Heart right ventricle (tissue), 16 donors: ENCODE data around the gene FBXO9. TPM values are rescaled to one million over a fixed set of nuclear protein-coding genes. Genes with fewer than 3 reads are reported as not detected.

Experiments
- ATAC-seq, 8 donors: fragments of 200-7000 bp; cut with Tn5 transposase; one replicate each; pipeline ENCODE4 v1.9.1; 2020; ENCODE audit warnings: mild to moderate bottlenecking in 8 of 8, moderate library complexity in 8 of 8, moderate number of reproducible peaks in 1 of 8
- DNase-seq, 2 donors: peaks; one replicate each; pipeline ENCODE4 v3.0.0-alpha.2; 2020
- H3K27ac ChIP-seq, 10 donors: fragments of 200-600 bp; sonication (generic) in 2 of 10; one replicate each; pipeline versions ENCODE4 v1.5.0 to v1.8.0; 2020 to 2022; ENCODE audit warnings: mild to moderate bottlenecking in 3 of 10
- H3K27me3 ChIP-seq, 7 donors: fragments of 200-600 bp; one replicate each; pipeline ENCODE4 v1.8.0; 2021 to 2022; ENCODE audit warnings: mild to moderate bottlenecking in 2 of 7
- H3K36me3 ChIP-seq, 9 donors: fragments of 200-600 bp; sonication (generic) in 1 of 9; one replicate each; pipeline versions ENCODE4 v1.5.0 to v1.8.0; 2020 to 2022; ENCODE audit warnings: mild to moderate bottlenecking in 2 of 9
- H3K4me1 ChIP-seq, 9 donors: fragments of 200-600 bp; sonication (generic) in 1 of 9; one replicate each; pipeline versions ENCODE4 v1.5.0 to v1.8.0; 2020 to 2022; ENCODE audit warnings: mild to moderate bottlenecking in 4 of 9
- H3K4me3 ChIP-seq, 10 donors: fragments of 200-600 bp; sonication (generic) in 2 of 10; one replicate each; pipeline versions ENCODE4 v1.5.0 to v1.8.0; 2020 to 2022; ENCODE audit warnings: mild to moderate bottlenecking in 7 of 10, moderate library complexity in 2 of 10
- H3K9me3 ChIP-seq, 11 donors: fragments of 200-600 bp in 10 of 11; sonication (generic) in 2 of 11; one replicate each; pipeline versions ENCODE4 v1.5.0 to v1.8.0; 2013 to 2022; ENCODE audit warnings: mild to moderate bottlenecking in 2 of 11, control low read depth in 1 of 11, moderate library complexity in 1 of 11
- WGBS, 2 donors: extraction: QIAGEN DNeasy Blood & Tissue Kit; methylation state at CpG; one replicate each; pipeline ENCODE4 v1.1.7; 2013; ENCODE audit warnings: inconsistent platforms in 1 of 2; 5-methylcytosine and 5-hydroxymethylcytosine counted together
- intact Hi-C, 10 donors: fragments of 100-400 bp; cut with DNase I; formaldehyde crosslinking; loops; one replicate each; pipeline versions ENCODE4 v1.11.1 to v1.14.2; 2022
- polyA plus RNA-seq, 2 donors: library from polyadenylated mRNA; stranded (reverse); fragments of 200-250 nt; gene quantifications; one replicate each; pipeline ENCODE4 v1.2.3, GENCODE V29; 2013
- total RNA-seq, 10 donors: library from RNA; stranded (reverse); fragmentation: NEBNext Ultra II Directional in 3 of 10; extraction: Animal tissue kit (Norgen Biotek cat#: 25700) in 3 of 10; gene quantifications; one replicate each; pipeline versions ENCODE4 v1.2.1 to v1.2.4, GENCODE V29; 2021 to 2023
- TF ChIP-seq, protein P1 (sequence below), 9 donors: fragments of 200-600 bp; sonication (generic) in 2 of 9; IDR thresholded peaks; one replicate each; pipeline versions ENCODE4 v1.5.0 to v1.8.0; 2021 to 2022; ENCODE audit warnings: antibody characterized with exemption in 9 of 9, mild to moderate bottlenecking in 5 of 9, moderate library complexity in 1 of 9
- donor health status: Arrhythmogenic right ventricular cardiomyopathy.
- donor health status: ischemic (EF 13 %, LVEDD 7.1; RV severe dilation, severe dysfunction).
- donor health status: healthy with polysubstance abuse.
- donor health status: DM: no; HTN: yes; CAD: no.
- donor health status: DM: no; HTN: no; CAD: no.
- donor health status: ischemic (EF 25% LVEDD 6.9; RV normal size, moderate dysfunction).
- donor health status: ischemic (EF 25% LVEDD 5.7; RV mildly dilated, moderate dysfunction).
- donor health status: healthy.
- donor health status: DM: yes; HTN: yes; CAD: no.
- donor health status: Ischemic cardiomyopathy.
- donor health status: ischemic (EF 35%, LVEDD 5.7; RV mildly dilated, moderate dysfunction).
- donor health status: nonischemic (EF 11% LVEDD 7.7; RV severe dilation, severe dysfunction).
- donor health status: DM: yes; HTN: yes; CAD: no.
- donor health status: PGD.
- donor health status: ischemic (EF 29% LVEDD 5.4; RV normal size, mild dysfunction).
- donor health status: nonischemic (EF 23%, LVEDD 6.1; RV moderate dilation, normal function).

Gene FBXO9
- total and polyA plus RNA-seq, 12 donors, result 16.8 to 80.8 (median 61.8) TPM

DNA sequence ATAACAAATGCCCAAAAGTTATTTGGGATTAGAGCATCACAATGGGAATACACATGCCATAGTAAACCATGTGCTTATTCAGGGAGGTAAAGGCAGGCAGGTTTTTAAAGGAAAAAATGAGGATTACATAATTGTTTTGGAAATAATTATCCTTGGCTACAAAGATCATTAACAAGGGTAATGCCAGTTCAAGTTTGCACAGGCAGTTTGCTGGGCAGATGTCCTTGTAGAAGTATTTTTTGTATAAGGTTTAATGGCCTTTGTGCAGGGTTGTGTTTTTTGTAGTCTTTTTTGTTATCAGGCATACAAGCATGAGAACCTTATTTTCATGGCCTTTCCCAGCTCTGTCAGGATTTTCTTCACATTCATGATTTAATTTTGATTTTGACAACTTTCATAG is 24.7 kb downstream of the FBXO9 start:
- Histone ChIP-seq H3K4me3 (no peak overlapping the region), H3K36me3 (peaks cover 0 to 100% (median 77%) of the 10 kb centered on the region in 9 donors)
- intact Hi-C loops, result no loop called here

DNA sequence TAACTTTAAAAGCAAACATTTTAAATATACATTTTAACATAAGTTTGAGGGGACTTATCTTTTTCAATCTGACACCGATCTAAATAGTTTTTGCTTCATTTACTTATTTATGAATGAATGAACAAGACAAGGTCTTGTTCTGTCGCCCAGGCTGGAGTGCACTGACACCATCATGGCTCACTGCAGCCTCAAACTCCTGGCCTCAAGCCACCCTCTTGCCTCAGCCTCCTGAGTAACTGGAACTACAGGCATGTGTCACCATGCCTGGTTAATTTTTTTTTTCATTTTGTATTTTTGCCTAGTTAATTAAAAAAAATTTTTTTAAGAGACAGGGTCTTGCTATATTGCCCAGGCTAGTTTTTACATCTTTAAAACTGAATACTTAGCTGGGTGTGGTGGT is 25.4 kb downstream of the FBXO9 start:
- H3K27ac ChIP-seq, result no peak overlapping the region
- TF ChIP-seq, protein P1, sequence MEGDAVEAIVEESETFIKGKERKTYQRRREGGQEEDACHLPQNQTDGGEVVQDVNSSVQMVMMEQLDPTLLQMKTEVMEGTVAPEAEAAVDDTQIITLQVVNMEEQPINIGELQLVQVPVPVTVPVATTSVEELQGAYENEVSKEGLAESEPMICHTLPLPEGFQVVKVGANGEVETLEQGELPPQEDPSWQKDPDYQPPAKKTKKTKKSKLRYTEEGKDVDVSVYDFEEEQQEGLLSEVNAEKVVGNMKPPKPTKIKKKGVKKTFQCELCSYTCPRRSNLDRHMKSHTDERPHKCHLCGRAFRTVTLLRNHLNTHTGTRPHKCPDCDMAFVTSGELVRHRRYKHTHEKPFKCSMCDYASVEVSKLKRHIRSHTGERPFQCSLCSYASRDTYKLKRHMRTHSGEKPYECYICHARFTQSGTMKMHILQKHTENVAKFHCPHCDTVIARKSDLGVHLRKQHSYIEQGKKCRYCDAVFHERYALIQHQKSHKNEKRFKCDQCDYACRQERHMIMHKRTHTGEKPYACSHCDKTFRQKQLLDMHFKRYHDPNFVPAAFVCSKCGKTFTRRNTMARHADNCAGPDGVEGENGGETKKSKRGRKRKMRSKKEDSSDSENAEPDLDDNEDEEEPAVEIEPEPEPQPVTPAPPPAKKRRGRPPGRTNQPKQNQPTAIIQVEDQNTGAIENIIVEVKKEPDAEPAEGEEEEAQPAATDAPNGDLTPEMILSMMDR (IDR thresholded peaks at IDR 0.05), result no peak
- no peaks in the 10 kb centered on the region for H3K27me3 ChIP-seq
- H3K36me3 ChIP-seq, result peaks cover 0 to 100% (median 76%) of the 10 kb centered on the region in 9 donors
- H3K4me1 ChIP-seq, result no peaks in the 10 kb centered on the region
- ATAC-seq, result no peak
- no peaks in the 10 kb centered on the region for H3K9me3 ChIP-seq
- H3K4me3 ChIP-seq, result no peak overlapping the region
- intact Hi-C loops, result no loop called here
- no peak for DNase-seq
- WGBS, 2 donors, result 90 to 98% methylated on average over 2 of the region's 2 CpGs

More for the DNA sequence above, 24.7 kb downstream of the FBXO9 start:
- no peaks in the 10 kb centered on the region for H3K4me1 ChIP-seq
- H3K27me3 ChIP-seq, result no peaks in the 10 kb centered on the region
- ATAC-seq (no peak), DNase-seq (no peak)
- no peaks in the 10 kb centered on the region for H3K9me3 ChIP-seq
- TF ChIP-seq, protein P1 (IDR thresholded peaks at IDR 0.05), result no peak
- H3K27ac ChIP-seq, result no peak overlapping the region

DNA sequence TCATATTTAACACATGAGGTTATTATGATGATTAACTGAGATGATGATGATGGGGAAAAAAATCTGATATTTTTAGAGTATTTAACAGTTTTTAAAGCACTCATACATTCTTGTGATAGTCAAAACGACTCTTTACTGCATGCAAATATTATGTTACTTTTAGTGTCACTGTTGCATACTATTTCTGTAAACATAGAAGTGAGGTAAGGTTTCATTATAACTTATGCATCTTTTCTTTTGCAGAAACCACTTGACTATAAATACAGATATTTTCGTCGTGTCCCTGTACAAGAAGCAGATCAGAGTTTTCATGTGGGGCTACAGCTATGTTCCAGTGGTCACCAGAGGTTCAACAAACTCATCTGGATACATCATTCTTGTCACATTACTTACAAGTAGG is 30.1 kb downstream of the FBXO9 start:
- no peak overlapping the region for H3K27ac ChIP-seq
- ATAC-seq, result no peak
- WGBS, 2 donors, result 91% methylated on average over 3 of the region's 3 CpGs
- no peaks in the 10 kb centered on the region for H3K27me3 ChIP-seq
- H3K36me3 ChIP-seq, result peaks cover 0 to 100% (median 83%) of the 10 kb centered on the region in 9 donors
- no peak for DNase-seq
- TF ChIP-seq, protein P1 (IDR thresholded peaks at IDR 0.05), result no peak
- intact Hi-C loops, result no loop called here
- no peaks in the 10 kb centered on the region for H3K9me3 ChIP-seq
- no peaks in the 10 kb centered on the region for H3K4me1 ChIP-seq
- no peak overlapping the region for H3K4me3 ChIP-seq

DNA sequence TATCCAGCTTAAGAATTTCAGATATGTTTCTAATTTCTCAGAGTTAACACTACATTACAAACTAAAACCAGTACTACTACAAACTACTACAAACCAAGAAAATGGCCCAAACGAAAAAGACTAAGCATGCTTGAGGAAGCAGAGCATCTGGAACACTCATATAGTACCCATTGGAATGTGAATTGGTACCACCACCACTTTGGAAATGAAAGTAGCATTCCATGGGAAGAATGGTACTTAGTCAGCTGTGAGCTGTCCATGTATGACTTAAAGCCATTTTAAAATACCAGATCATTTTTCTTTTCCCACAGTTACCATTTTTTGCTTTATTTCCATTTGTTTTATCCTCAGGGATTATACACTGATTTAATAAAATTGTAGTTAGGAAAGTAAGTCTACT is 30.5 kb downstream of the FBXO9 start:
- Histone ChIP-seq H3K4me1 (no peaks in the 10 kb centered on the region), H3K36me3 (peaks cover 0 to 100% (median 85%) of the 10 kb centered on the region in 9 donors), H3K27ac (no peak overlapping the region), H3K27me3 (no peaks in the 10 kb centered on the region), H3K4me3 (no peak overlapping the region), H3K9me3 (no peaks in the 10 kb centered on the region)
- intact Hi-C loops, result no loop called here
- 75 to 77% methylated on average over 1 of the region's 1 CpG for WGBS, 2 donors
- TF ChIP-seq, protein P1 (IDR thresholded peaks at IDR 0.05), result no peak
- ATAC-seq (no peak), DNase-seq (no peak)
